Natural killer cell (primary cell): ENCODE data around the gene RYK. TPM values are rescaled to one million over a fixed set of nuclear protein-coding genes. Genes with fewer than 3 reads are reported as not detected.

ENCODE experiments used
- ATAC-seq, 3 donors: fragments of 150-1000 bp in 2 of 3; fragments of 200-7000 bp in 1 of 3; cut with Tn5 transposase; 1 replicate in 1 of 3; 2 replicates in 2 of 3; pipeline ENCODE4 v1.10.0; 2021; ENCODE audit warnings: mild to moderate bottlenecking in 2 of 3, moderate library complexity in 2 of 3
- DNase-seq, 2 donors: peaks; one replicate each; pipeline versions ENCODE4 v3.0.0 to v3.0.0-alpha.2; 2013 to 2021; ENCODE audit warnings: mixed read lengths in 1 of 2
- H3K27ac ChIP-seq: one replicate; pipeline ENCODE4 v1.5.1; 2013; ENCODE audit warnings: mild to moderate bottlenecking, low read length
- H3K27me3 ChIP-seq: one replicate; pipeline ENCODE4 v1.6.1; 2013; ENCODE audit warnings: low read length; ENCODE audit not compliant: control insufficient read depth, insufficient read depth
- H3K36me3 ChIP-seq: one replicate; pipeline ENCODE4 v1.6.1; 2013; ENCODE audit warnings: low read length; ENCODE audit not compliant: control insufficient read depth, insufficient read depth
- H3K4me1 ChIP-seq: one replicate; pipeline ENCODE4 v1.6.1; 2013; ENCODE audit warnings: low read length; ENCODE audit not compliant: control insufficient read depth, insufficient read depth
- H3K4me3 ChIP-seq: one replicate; pipeline ENCODE4 v1.5.1; 2013; ENCODE audit warnings: low read length
- H3K9me3 ChIP-seq: one replicate; pipeline ENCODE4 v1.6.1; 2013; ENCODE audit warnings: low read length; ENCODE audit not compliant: control insufficient read depth, insufficient read depth
- H3K27ac Mint-ChIP-seq, 2 donors: one replicate each; pipeline ENCODE4 v1.8.0; 2022; ENCODE audit warnings: mild to moderate bottlenecking in 2 of 2, mixed read lengths in 2 of 2, moderate library complexity in 1 of 2
- H3K27me3 Mint-ChIP-seq, 2 donors: one replicate each; pipeline ENCODE4 v1.8.0; 2022; ENCODE audit warnings: low read depth in 2 of 2, mixed read lengths in 2 of 2
- H3K36me3 Mint-ChIP-seq: one replicate; pipeline ENCODE4 v1.8.0; 2022; ENCODE audit warnings: mixed read lengths
- H3K4me1 Mint-ChIP-seq, 2 donors: one replicate each; pipeline ENCODE4 v1.8.0; 2022; ENCODE audit warnings: mixed read lengths in 2 of 2
- H3K4me3 Mint-ChIP-seq: one replicate; pipeline ENCODE4 v1.8.0; 2022; ENCODE audit warnings: mild to moderate bottlenecking, moderate library complexity, mixed read lengths
- H3K9me3 Mint-ChIP-seq, 2 donors: one replicate each; pipeline ENCODE4 v1.8.0; 2022; ENCODE audit warnings: mixed read lengths in 2 of 2
- WGBS: methylation state at CpG from one replicate; pipeline ENCODE4 v1.1.7; 2013; ENCODE audit warnings: missing lambda C conversion rate; ENCODE audit not compliant: insufficient coverage; 5-methylcytosine and 5-hydroxymethylcytosine counted together
- intact Hi-C: fragments of 100-400 bp; cut with micrococcal nuclease; formaldehyde crosslinking; loops from one replicate; pipeline ENCODE4 v1.14.2; 2022
- total RNA-seq, 4 donors: library from RNA; stranded (reverse); fragments of 120-200 nt in 1 of 4; gene quantifications; one replicate each; pipeline versions ENCODE4 v1.2.3 to v1.2.4, GENCODE V29; 2013 to 2022
- TF ChIP-seq, protein P1 (sequence below): fragments of 200-600 bp; IDR thresholded peaks from one replicate; pipeline ENCODE4 v1.8.0; 2022; ENCODE audit warnings: antibody characterized with exemption

The RYK gene
- total RNA-seq, 3 donors from 2014 or later (not counting 1 experiment from before 2014, with no cell fraction given): 56.7 to 69.5 (median 56.8) TPM

DNA sequence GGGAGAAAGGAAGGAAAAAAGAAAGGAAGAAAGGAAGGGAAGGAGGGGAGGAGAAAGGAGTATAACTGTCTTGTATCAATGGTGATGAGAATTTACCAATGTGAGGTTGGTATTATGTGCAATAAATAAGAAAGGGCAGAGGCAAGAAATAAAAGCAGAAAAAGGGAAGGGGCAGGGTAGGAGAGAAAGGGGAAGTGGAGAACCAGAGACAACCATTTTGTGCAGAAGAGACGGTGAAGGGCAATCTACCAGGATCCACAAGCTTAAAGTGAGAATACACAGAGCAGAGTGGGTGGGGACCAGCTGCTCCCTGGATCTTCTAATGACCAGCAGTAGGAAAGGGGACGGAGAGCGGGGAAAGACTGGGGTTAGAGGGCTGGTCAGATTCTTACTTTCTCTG lies 114.1 kb downstream of the RYK start:
- Mint-ChIP-seq H3K4me3 (no peak overlapping the region), H3K27me3 (no peaks in the 10 kb centered on the region), H3K9me3 (peaks cover 0 to 2% of the 10 kb centered on the region in 2 donors), H3K27ac (no peak overlapping the region), H3K4me1 (no peaks in the 10 kb centered on the region), H3K36me3 (no peaks in the 10 kb centered on the region)
- no peak overlapping the region for H3K4me3 ChIP-seq
- intact Hi-C loops: no loop called here
- ATAC-seq (no peak), DNase-seq (no peak)
- no peaks in the 10 kb centered on the region for H3K27me3 ChIP-seq
- no peaks in the 10 kb centered on the region for H3K36me3 ChIP-seq
- TF ChIP-seq, protein P1, sequence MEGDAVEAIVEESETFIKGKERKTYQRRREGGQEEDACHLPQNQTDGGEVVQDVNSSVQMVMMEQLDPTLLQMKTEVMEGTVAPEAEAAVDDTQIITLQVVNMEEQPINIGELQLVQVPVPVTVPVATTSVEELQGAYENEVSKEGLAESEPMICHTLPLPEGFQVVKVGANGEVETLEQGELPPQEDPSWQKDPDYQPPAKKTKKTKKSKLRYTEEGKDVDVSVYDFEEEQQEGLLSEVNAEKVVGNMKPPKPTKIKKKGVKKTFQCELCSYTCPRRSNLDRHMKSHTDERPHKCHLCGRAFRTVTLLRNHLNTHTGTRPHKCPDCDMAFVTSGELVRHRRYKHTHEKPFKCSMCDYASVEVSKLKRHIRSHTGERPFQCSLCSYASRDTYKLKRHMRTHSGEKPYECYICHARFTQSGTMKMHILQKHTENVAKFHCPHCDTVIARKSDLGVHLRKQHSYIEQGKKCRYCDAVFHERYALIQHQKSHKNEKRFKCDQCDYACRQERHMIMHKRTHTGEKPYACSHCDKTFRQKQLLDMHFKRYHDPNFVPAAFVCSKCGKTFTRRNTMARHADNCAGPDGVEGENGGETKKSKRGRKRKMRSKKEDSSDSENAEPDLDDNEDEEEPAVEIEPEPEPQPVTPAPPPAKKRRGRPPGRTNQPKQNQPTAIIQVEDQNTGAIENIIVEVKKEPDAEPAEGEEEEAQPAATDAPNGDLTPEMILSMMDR: no peak
- H3K4me1 ChIP-seq: no peaks in the 10 kb centered on the region
- 78% methylated on average over 3 of the region's 3 CpGs for WGBS
- H3K9me3 ChIP-seq: no peaks in the 10 kb centered on the region
- H3K27ac ChIP-seq: no peak overlapping the region

DNA sequence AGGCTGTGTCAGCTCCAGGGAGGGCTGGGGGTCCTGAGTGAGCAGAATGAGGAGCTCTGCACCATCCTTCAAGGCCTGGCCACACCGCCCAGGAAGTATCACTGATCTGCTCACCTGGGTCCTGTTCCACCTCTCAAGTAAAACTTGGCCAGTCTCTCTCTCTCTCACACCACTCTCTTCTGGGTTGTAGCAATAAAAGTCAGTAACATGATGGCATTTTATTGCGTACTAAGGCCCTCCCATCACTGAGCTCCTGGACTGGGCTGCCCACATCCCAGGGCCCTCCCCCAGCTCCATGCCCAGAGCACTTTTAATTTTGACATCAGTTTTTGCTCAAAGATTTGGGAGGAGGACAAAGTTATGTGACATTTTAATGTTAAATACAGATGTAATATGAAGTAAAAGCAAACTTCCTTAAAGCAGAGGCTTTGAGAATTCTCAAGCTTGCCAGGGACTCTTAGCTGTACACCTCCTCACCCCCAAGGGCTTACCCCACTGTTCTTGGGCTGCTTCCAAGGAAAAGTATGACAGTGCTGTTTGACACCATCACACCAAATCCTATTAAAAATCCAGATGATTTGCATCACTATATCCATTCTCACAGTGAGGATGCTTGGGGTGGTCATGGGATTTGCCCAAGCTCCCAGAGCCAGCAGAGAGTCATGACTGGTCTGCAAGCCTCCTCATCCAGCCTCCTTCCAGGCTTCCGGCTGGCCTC lies 115.8 kb downstream of the RYK start:
- 93% methylated on average over 3 of the region's 3 CpGs for WGBS
- no peaks in the 10 kb centered on the region for H3K4me1 ChIP-seq
- H3K4me3 ChIP-seq: no peak overlapping the region
- H3K27ac Mint-ChIP-seq: no peak overlapping the region
- DNase-seq: no peak
- peaks cover 9% of the 10 kb centered on the region for H3K36me3 Mint-ChIP-seq
- H3K4me1 Mint-ChIP-seq: no peaks in the 10 kb centered on the region
- H3K4me3 Mint-ChIP-seq: no peak overlapping the region
- intact Hi-C loops: no loop called here
- no peak for ATAC-seq
- no peaks in the 10 kb centered on the region for H3K36me3 ChIP-seq
- no peaks in the 10 kb centered on the region for H3K27me3 Mint-ChIP-seq
- no peaks in the 10 kb centered on the region for H3K9me3 ChIP-seq
- TF ChIP-seq, protein P1: no peak
- no peaks in the 10 kb centered on the region for H3K27me3 ChIP-seq
- no peak overlapping the region for H3K27ac ChIP-seq
- H3K9me3 Mint-ChIP-seq: peaks cover 7% of the 10 kb centered on the region in 2 donors

DNA sequence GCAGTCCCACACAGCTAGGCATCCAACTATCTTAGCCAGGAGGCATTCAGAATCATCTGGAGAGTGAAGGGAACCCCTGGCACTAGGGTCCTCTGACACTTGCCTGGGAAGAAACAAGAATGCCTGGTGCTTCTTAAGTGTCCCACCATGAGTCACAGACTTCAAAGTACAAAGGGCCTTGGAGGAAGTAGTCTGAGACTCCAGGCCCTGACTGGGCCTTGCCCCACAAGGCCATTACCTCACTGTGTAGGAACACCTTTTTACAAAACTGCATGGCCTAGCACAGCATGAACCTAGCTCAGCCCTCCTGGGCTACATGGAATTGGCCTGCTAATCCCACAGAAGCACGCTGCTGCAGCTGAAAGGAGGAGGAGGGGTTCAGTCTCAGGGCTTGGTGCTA lies 116.4 kb downstream of the RYK start:
- WGBS: 82% methylated on average over 1 of the region's 1 CpG
- Mint-ChIP-seq H3K27ac (no peak overlapping the region), H3K4me1 (no peaks in the 10 kb centered on the region), H3K9me3 (peaks cover 7% of the 10 kb centered on the region in 2 donors), H3K36me3 (peaks cover 9% of the 10 kb centered on the region), H3K4me3 (no peak overlapping the region), H3K27me3 (no peaks in the 10 kb centered on the region)
- Histone ChIP-seq H3K4me1 (no peaks in the 10 kb centered on the region), H3K27me3 (no peaks in the 10 kb centered on the region), H3K36me3 (no peaks in the 10 kb centered on the region), H3K4me3 (no peak overlapping the region), H3K27ac (no peak overlapping the region), H3K9me3 (no peaks in the 10 kb centered on the region)
- intact Hi-C loops: no loop called here
- DNase-seq (no peak), ATAC-seq (no peak)
- TF ChIP-seq, protein P1: no peak

DNA sequence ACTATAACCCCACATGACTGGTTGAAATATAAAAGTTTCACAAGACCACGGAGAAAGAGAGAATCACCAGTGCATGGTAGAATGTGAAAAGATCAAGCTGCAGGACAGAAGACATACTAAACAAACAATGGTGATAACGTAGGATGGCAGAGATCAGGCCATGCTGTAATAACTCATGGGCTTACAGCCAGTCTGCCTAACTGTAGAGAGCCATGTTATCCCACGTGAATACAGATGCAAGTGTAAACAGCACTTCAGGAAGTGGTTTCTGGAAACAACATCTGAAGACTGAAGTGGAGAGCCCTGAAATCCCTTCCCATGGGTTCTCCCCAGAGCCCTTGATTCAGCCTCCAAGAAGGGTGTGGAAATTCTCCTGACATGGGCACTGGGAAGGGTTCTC lies 117.7 kb downstream of the RYK start:
- no peak overlapping the region for H3K4me3 Mint-ChIP-seq
- Histone ChIP-seq H3K9me3 (no peaks in the 10 kb centered on the region), H3K4me1 (no peaks in the 10 kb centered on the region), H3K4me3 (no peak overlapping the region), H3K27ac (no peak overlapping the region), H3K27me3 (no peaks in the 10 kb centered on the region), H3K36me3 (no peaks in the 10 kb centered on the region)
- DNase-seq: no peak
- WGBS: 61% methylated on average over 3 of the region's 3 CpGs
- peaks cover 9% of the 10 kb centered on the region for H3K36me3 Mint-ChIP-seq
- no peak for ATAC-seq
- H3K9me3 Mint-ChIP-seq: peaks cover 7% of the 10 kb centered on the region in 2 donors
- intact Hi-C loops: no loop called here
- no peaks in the 10 kb centered on the region for H3K27me3 Mint-ChIP-seq
- no peak overlapping the region for H3K27ac Mint-ChIP-seq
- TF ChIP-seq, protein P1: no peak
- H3K4me1 Mint-ChIP-seq: no peaks in the 10 kb centered on the region
